GM23338 (cell line): ENCODE results near the gene CLCN1. TPM values are rescaled to one million over a fixed set of nuclear protein-coding genes. Genes with fewer than 3 reads are reported as not detected.

Experiments
- ATAC-seq: fragments of 200-7000 bp; cut with Tn5 transposase; 3 replicates; pipeline ENCODE4 v1.9.1; 2020
- DNase-seq: peaks from one replicate; pipeline ENCODE4 v3.0.0-alpha.2; 2015; ENCODE audit warnings: low spot score
- H2AFZ ChIP-seq: fragments of 200-600 bp; sonication (generic); 2 replicates; pipeline ENCODE4 v1.8.0; 2016; ENCODE audit warnings: antibody characterized with exemption, mild to moderate bottlenecking, moderate library complexity
- H3F3A ChIP-seq: fragments of 200-600 bp; sonication (generic); replicated peaks from 2 replicates; pipeline ENCODE4 v1.8.0; 2017; ENCODE audit warnings: antibody characterized with exemption, mixed run types, low read depth
- H3K27ac ChIP-seq: fragments of 200-600 bp; sonication (generic); 2 replicates; pipeline ENCODE4 v1.6.1; 2016; ENCODE audit warnings: low read depth
- H3K27me3 ChIP-seq: fragments of 200-600 bp; sonication (generic); 2 replicates; pipeline ENCODE4 v1.8.0; 2016; ENCODE audit warnings: mild to moderate bottlenecking, mixed run types, moderate library complexity; ENCODE audit not compliant: insufficient read depth
- H3K36me3 ChIP-seq: fragments of 200-600 bp; sonication (generic); 2 replicates; pipeline ENCODE4 v1.8.0; 2016; ENCODE audit warnings: mild to moderate bottlenecking; ENCODE audit not compliant: insufficient read depth
- H3K4me1 ChIP-seq: fragments of 200-600 bp; sonication (generic); 2 replicates; pipeline ENCODE4 v1.8.0; 2016; ENCODE audit warnings: mild to moderate bottlenecking, moderate library complexity; ENCODE audit not compliant: insufficient read depth
- H3K4me2 ChIP-seq: fragments of 200-600 bp; sonication (generic); 2 replicates; pipeline ENCODE4 v1.7.1; 2017; ENCODE audit warnings: mixed run types
- H3K4me3 ChIP-seq: fragments of 200-600 bp; sonication (generic); 2 replicates; pipeline ENCODE4 v1.6.1; 2016; ENCODE audit warnings: mixed run types
- H3K79me2 ChIP-seq: fragments of 200-600 bp; sonication (generic); replicated peaks from 2 replicates; pipeline ENCODE4 v1.8.0; 2017; ENCODE audit warnings: mild to moderate bottlenecking; ENCODE audit not compliant: insufficient read depth
- H3K9me2 ChIP-seq: fragments of 200-600 bp; sonication (generic); 2 replicates; pipeline ENCODE4 v1.8.0; 2017; ENCODE audit not compliant: insufficient read depth
- H4K20me1 ChIP-seq: fragments of 200-600 bp; sonication (generic); replicated peaks from 2 replicates; pipeline ENCODE4 v1.8.0; 2017; ENCODE audit warnings: mild to moderate bottlenecking; ENCODE audit not compliant: insufficient read depth
- H3K27ac Mint-ChIP-seq: 2 replicates; pipeline ENCODE4 v1.8.0; 2020; ENCODE audit warnings: inconsistent platforms, mild to moderate bottlenecking, moderate library complexity, mixed read lengths
- H3K27me3 Mint-ChIP-seq: 3 replicates; pipeline ENCODE4 v1.8.0; 2022; ENCODE audit warnings: low read depth, mild to moderate bottlenecking, moderate library complexity, mixed read lengths, inconsistent platforms; ENCODE audit not compliant: insufficient read depth, poor library complexity
- H3K36me3 Mint-ChIP-seq: 3 replicates; pipeline ENCODE4 v1.8.0; 2021; ENCODE audit warnings: low read depth, mild to moderate bottlenecking, inconsistent platforms, moderate library complexity, mixed read lengths
- H3K4me1 Mint-ChIP-seq: 3 replicates; pipeline ENCODE4 v1.8.0; 2020; ENCODE audit warnings: mild to moderate bottlenecking, inconsistent platforms, mixed read lengths
- H3K4me3 Mint-ChIP-seq: 3 replicates; pipeline ENCODE4 v1.8.0; 2021; ENCODE audit warnings: moderate library complexity, mild to moderate bottlenecking, inconsistent platforms, mixed read lengths
- H3K9me3 Mint-ChIP-seq: 3 replicates; pipeline ENCODE4 v1.8.0; 2020; ENCODE audit warnings: moderate library complexity, mild to moderate bottlenecking, inconsistent platforms, mixed read lengths
- CREB1 ChIP-seq: fragments of 250-450 bp; sonication (Bioruptor Pico); IDR thresholded peaks from 2 replicates; pipeline ENCODE4 v1.5.0; 2020; ENCODE audit warnings: low read depth, mild to moderate bottlenecking, moderate library complexity
- CTCF ChIP-seq, 2 experiments: fragments of 200-600 bp in 1 of 2; sonication (generic) in 1 of 2; conservative IDR thresholded peaks; 2 replicates each; pipeline versions ENCODE4 v1.5.1 to v1.6.1; 2016 to 2017; ENCODE audit warnings: antibody characterized with exemption in 2 of 2, low read depth in 2 of 2, mild to moderate bottlenecking in 2 of 2, moderate library complexity in 1 of 2
- ETS1 ChIP-seq: IDR thresholded peaks from 2 replicates; pipeline ENCODE4 v1.6.1; 2016; ENCODE audit warnings: antibody characterized with exemption
- EZH2 ChIP-seq: fragments of 200-600 bp; sonication (generic); IDR thresholded peaks from one replicate; pipeline ENCODE4 v1.8.0; 2017; ENCODE audit warnings: antibody characterized with exemption, mild to moderate bottlenecking, low read depth; ENCODE audit not compliant: unreplicated experiment
- EZH2phosphoT487 ChIP-seq: fragments of 200-600 bp; sonication (generic); IDR thresholded peaks from one replicate; pipeline ENCODE4 v1.8.1; 2018; ENCODE audit warnings: antibody characterized with exemption; ENCODE audit not compliant: unreplicated experiment
- JUNB ChIP-seq: IDR thresholded peaks from one replicate; pipeline ENCODE4 v1.6.1; 2016; ENCODE audit warnings: antibody characterized with exemption; ENCODE audit not compliant: unreplicated experiment
- NANOG ChIP-seq: IDR thresholded peaks from 2 replicates; pipeline ENCODE4 v1.6.1; 2016; ENCODE audit warnings: antibody characterized with exemption, borderline replicate concordance
- POLR2AphosphoS5 ChIP-seq: IDR thresholded peaks from 2 replicates; pipeline ENCODE4 v1.6.1; 2016; ENCODE audit warnings: antibody characterized with exemption, low read depth
- REST ChIP-seq: IDR thresholded peaks from one replicate; pipeline ENCODE4 v1.6.1; 2018; ENCODE audit warnings: antibody characterized with exemption; ENCODE audit not compliant: unreplicated experiment
- STAT1 ChIP-seq: IDR thresholded peaks from one replicate; pipeline ENCODE4 v1.6.1; 2016; ENCODE audit warnings: antibody characterized with exemption; ENCODE audit not compliant: unreplicated experiment
- ZNF114 ChIP-seq: fragments of 250-450 bp; sonication (Bioruptor Pico); IDR thresholded peaks from 2 replicates; pipeline ENCODE4 v1.5.0; 2020; ENCODE audit warnings: mild to moderate bottlenecking, moderate library complexity
- ZNF331 ChIP-seq: fragments of 250-450 bp; sonication (Bioruptor Pico); IDR thresholded peaks from 2 replicates; pipeline ENCODE4 v1.5.0; 2020; ENCODE audit warnings: low read depth, mild to moderate bottlenecking, moderate library complexity
- polyA plus RNA-seq: library from polyadenylated mRNA; unstranded; fragments of >200 nt; fragmentation: Nextera tagmentation; extraction: Ambion mirVana; gene quantifications from 2 replicates; pipeline ENCODE4 v1.2.1, GENCODE V29; 2016
- total RNA-seq: library from RNA; depleted of rRNA; stranded (reverse); fragments of >200 nt; shearing (Covaris generic); gene quantifications from 2 replicates; pipeline ENCODE4 v1.2.3, GENCODE V29; 2014

CLCN1 gene
- total and polyA plus RNA-seq, 2 experiments from 2014 or later: 0.38 to 0.48 TPM

- DNase-seq (peak; percentile 58), ATAC-seq (peak; percentile 64)
- Mint-ChIP-seq H3K9me3 (no peaks in the 10 kb centered on the region), H3K27me3 (peaks cover 10% of the 10 kb centered on the region), H3K4me1 (peaks cover 11% of the 10 kb centered on the region), H3K4me3 (no peak overlapping the region), H3K27ac (no peak overlapping the region), H3K36me3 (no peaks in the 10 kb centered on the region)
- Histone ChIP-seq H3K79me2 (no peaks in the 10 kb centered on the region), H3K4me2 (no peak overlapping the region), H3K9me2 (peaks cover 3% of the 10 kb centered on the region; the same call in 1 of the 2 replicates), H3K4me3 (no peak overlapping the region), H2AFZ (0 out of 2 replicates have a peak overlapping the region, but pooled peaks have one; percentile 30), H3K27me3 (no peaks in the 10 kb centered on the region), H4K20me1 (no peaks in the 10 kb centered on the region), H3F3A (no peaks in the 10 kb centered on the region), H3K4me1 (peaks cover 12% of the 10 kb centered on the region), H3K36me3 (no peaks in the 10 kb centered on the region), H3K27ac (no peak overlapping the region)
- no peak for TF ChIP-seq EZH2
- peak; percentile 47 to 71 for TF ChIP-seq CTCF (conservative IDR thresholded peaks at IDR 0.05; ENCODE audit: low read depth in 2 of 2)
Measured at GRCh38 chr7:143329471-143330170, 13.7 kb downstream of the CLCN1 start.

GRCh38 chr7:143331179-143331801, 15.4 kb downstream of the CLCN1 start:
- Histone ChIP-seq H3F3A (no peaks in the 10 kb centered on the region), H3K79me2 (no peaks in the 10 kb centered on the region), H3K4me1 (no peaks in the 10 kb centered on the region), H2AFZ (no peak overlapping the region), H3K4me2 (no peak overlapping the region), H3K27me3 (no peaks in the 10 kb centered on the region), H3K4me3 (no peak overlapping the region), H3K27ac (no peak overlapping the region), H3K36me3 (no peaks in the 10 kb centered on the region), H3K9me2 (peaks cover 3% of the 10 kb centered on the region; the same call in 1 of the 2 replicates), H4K20me1 (no peaks in the 10 kb centered on the region)
- peaks cover 7% of the 10 kb centered on the region for H3K27me3 Mint-ChIP-seq
- H3K36me3 Mint-ChIP-seq: no peaks in the 10 kb centered on the region
- no peak for ATAC-seq
- no peak for DNase-seq
- no peaks in the 10 kb centered on the region for H3K9me3 Mint-ChIP-seq
- H3K4me3 Mint-ChIP-seq: no peak overlapping the region
- no peaks in the 10 kb centered on the region for H3K4me1 Mint-ChIP-seq
- no peak overlapping the region for H3K27ac Mint-ChIP-seq
- TF ChIP-seq POLR2AphosphoS5 (no peak), ZNF331 (no peak), ZNF114 (CRISPR knock-in tag) (no peak), STAT1 (no peak), NANOG (no peak), EZH2phosphoT487 (no peak), CTCF (conservative IDR thresholded peaks at IDR 0.05; ENCODE audit: low read depth in 2 of 2) (no peak), EZH2 (no peak), CREB1 (CRISPR knock-in tag) (no peak), REST (no peak), ETS1 (no peak), JUNB (no peak)
